ENCODE results near the gene IFT25. TPM values are rescaled to one million over a fixed set of nuclear protein-coding genes. Genes with fewer than 3 reads are reported as not detected.
A peak's percentile ranks its signal among the peaks of the same experiment; 100 is the strongest.

Gene IFT25
- total and polyA plus RNA-seq, 2 of the 13 experiments (the other 11 are each of a cell fraction or from before 2014, with no cell fraction given), result 19.7 to 48.0 TPM

DNA sequence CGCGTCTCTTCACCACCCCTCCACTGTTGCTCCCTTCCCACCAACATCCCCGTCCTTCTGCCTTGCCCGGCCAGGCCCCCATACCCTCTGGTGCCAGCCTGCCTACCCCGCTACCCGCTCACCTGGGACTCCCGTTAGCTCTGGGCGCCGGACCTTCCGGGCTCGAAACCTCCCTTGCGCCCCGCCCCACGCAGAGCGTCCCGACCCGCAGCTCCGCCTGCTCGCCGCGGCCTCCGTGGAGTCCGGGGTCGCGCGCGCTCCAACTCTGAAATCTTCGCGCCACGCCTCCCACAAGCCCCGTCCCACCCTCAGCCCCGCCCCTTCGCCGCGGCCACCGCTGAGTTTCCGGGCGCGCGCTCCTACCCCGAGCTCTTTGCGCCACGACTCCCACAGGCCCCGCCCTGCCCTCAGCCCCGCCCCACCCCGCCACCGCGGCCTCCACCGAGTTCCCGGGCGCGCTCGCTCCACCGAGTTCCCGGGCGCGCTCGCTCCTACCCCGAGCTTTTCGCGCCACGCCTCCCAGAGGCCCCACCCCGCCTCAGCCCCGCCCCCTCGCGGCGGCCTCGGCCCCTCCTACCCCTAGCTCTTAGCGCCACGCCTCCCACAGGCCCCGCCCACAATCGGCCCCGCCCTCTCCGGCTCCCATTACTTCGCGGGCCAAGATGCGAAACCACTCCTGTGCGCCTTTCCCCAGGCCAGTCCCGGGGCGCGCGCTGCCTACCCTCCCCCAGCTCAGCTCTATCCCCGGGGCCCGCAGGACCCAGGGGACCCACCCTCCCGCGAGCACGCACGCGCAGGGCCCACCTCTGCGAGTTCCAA lies at the start of gene IFT25 (continued):
- TF ChIP-seq, protein P1, sequence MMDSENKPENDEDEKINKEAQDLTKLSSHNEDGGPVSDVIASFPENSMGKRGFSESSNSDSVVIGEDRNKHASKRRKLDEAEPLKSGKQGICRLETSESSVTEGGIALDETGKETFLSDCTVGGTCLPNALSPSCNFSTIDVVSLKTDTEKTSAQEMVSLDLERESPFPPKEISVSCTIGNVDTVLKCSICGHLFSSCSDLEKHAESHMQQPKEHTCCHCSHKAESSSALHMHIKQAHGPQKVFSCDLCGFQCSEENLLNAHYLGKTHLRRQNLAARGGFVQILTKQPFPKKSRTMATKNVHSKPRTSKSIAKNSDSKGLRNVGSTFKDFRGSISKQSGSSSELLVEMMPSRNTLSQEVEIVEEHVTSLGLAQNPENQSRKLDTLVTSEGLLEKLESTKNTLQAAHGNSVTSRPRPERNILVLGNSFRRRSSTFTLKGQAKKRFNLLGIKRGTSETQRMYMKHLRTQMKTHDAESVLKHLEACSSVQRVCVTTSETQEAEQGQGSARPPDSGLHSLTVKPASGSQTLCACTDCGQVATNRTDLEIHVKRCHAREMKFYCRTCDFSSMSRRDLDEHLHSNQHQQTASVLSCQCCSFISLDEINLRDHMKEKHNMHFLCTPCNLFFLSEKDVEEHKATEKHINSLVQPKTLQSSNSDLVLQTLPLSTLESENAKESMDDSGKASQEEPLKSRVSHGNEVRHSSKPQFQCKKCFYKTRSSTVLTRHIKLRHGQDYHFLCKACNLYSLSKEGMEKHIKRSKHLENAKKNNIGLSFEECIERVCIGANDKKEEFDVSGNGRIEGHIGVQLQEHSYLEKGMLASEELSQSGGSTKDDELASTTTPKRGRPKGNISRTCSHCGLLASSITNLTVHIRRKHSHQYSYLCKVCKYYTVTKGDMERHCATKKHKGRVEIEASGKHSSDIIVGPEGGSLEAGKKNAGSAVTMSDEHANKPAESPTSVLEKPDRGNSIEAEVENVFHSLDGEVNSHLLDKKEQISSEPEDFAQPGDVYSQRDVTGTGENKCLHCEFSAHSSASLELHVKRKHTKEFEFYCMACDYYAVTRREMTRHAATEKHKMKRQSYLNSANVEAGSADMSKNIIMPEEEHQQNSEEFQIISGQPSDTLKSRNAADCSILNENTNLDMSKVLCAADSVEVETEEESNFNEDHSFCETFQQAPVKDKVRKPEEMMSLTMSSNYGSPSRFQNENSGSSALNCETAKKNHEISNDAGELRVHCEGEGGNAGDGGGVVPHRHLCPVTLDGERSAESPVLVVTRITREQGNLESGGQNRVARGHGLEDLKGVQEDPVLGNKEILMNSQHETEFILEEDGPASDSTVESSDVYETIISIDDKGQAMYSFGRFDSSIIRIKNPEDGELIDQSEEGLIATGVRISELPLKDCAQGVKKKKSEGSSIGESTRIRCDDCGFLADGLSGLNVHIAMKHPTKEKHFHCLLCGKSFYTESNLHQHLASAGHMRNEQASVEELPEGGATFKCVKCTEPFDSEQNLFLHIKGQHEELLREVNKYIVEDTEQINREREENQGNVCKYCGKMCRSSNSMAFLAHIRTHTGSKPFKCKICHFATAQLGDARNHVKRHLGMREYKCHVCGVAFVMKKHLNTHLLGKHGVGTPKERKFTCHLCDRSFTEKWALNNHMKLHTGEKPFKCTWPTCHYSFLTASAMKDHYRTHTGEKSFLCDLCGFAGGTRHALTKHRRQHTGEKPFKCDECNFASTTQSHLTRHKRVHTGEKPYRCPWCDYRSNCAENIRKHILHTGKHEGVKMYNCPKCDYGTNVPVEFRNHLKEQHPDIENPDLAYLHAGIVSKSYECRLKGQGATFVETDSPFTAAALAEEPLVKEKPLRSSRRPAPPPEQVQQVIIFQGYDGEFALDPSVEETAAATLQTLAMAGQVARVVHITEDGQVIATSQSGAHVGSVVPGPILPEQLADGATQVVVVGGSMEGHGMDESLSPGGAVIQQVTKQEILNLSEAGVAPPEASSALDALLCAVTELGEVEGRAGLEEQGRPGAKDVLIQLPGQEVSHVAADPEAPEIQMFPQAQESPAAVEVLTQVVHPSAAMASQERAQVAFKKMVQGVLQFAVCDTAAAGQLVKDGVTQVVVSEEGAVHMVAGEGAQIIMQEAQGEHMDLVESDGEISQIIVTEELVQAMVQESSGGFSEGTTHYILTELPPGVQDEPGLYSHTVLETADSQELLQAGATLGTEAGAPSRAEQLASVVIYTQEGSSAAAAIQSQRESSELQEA (CRISPR knock-in tag; IDR thresholded peaks at IDR 0.05; ENCODE audit: not compliant biosample characterization), result no peak
- TF ChIP-seq, protein P2, sequence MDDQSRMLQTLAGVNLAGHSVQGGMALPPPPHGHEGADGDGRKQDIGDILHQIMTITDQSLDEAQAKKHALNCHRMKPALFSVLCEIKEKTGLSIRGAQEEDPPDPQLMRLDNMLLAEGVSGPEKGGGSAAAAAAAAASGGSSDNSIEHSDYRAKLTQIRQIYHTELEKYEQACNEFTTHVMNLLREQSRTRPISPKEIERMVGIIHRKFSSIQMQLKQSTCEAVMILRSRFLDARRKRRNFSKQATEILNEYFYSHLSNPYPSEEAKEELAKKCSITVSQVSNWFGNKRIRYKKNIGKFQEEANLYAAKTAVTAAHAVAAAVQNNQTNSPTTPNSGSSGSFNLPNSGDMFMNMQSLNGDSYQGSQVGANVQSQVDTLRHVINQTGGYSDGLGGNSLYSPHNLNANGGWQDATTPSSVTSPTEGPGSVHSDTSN (CRISPR knock-in tag; IDR thresholded peaks at IDR 0.05; ENCODE audit: borderline replicate concordance), result no peak
- TF ChIP-seq, protein P3, sequence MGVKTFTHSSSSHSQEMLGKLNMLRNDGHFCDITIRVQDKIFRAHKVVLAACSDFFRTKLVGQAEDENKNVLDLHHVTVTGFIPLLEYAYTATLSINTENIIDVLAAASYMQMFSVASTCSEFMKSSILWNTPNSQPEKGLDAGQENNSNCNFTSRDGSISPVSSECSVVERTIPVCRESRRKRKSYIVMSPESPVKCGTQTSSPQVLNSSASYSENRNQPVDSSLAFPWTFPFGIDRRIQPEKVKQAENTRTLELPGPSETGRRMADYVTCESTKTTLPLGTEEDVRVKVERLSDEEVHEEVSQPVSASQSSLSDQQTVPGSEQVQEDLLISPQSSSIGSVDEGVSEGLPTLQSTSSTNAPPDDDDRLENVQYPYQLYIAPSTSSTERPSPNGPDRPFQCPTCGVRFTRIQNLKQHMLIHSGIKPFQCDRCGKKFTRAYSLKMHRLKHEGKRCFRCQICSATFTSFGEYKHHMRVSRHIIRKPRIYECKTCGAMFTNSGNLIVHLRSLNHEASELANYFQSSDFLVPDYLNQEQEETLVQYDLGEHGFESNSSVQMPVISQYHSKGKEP (CRISPR knock-in tag; IDR thresholded peaks at IDR 0.05), result peak; percentile 44
- TF ChIP-seq, protein P4, sequence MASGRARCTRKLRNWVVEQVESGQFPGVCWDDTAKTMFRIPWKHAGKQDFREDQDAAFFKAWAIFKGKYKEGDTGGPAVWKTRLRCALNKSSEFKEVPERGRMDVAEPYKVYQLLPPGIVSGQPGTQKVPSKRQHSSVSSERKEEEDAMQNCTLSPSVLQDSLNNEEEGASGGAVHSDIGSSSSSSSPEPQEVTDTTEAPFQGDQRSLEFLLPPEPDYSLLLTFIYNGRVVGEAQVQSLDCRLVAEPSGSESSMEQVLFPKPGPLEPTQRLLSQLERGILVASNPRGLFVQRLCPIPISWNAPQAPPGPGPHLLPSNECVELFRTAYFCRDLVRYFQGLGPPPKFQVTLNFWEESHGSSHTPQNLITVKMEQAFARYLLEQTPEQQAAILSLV (CRISPR knock-in tag; IDR thresholded peaks at IDR 0.05; ENCODE audit: borderline replicate concordance), result 0 out of 2 replicates have a peak, but pooled peaks have one; percentile 13
- TF ChIP-seq, protein P5, sequence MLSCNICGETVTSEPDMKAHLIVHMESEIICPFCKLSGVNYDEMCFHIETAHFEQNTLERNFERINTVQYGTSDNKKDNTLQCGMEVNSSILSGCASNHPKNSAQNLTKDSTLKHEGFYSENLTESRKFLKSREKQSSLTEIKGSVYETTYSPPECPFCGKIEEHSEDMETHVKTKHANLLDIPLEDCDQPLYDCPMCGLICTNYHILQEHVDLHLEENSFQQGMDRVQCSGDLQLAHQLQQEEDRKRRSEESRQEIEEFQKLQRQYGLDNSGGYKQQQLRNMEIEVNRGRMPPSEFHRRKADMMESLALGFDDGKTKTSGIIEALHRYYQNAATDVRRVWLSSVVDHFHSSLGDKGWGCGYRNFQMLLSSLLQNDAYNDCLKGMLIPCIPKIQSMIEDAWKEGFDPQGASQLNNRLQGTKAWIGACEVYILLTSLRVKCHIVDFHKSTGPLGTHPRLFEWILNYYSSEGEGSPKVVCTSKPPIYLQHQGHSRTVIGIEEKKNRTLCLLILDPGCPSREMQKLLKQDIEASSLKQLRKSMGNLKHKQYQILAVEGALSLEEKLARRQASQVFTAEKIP (CRISPR knock-in tag; IDR thresholded peaks at IDR 0.05; ENCODE audit: borderline replicate concordance), result no peak
- TF ChIP-seq ZNF703 (CRISPR knock-in tag; IDR thresholded peaks at IDR 0.05; ENCODE audit: borderline replicate concordance) (no peak), SRY (CRISPR knock-in tag; IDR thresholded peaks at IDR 0.05) (0 out of 2 replicates have a peak, but pooled peaks have one; percentile 21), ZNF75D (CRISPR knock-in tag; IDR thresholded peaks at IDR 0.05; ENCODE audit: borderline replicate concordance) (no peak), ZNF713 (CRISPR knock-in tag; IDR thresholded peaks at IDR 0.05) (no peak), ATF7-NPFF (CRISPR knock-in tag; IDR thresholded peaks at IDR 0.05; ENCODE audit: low read depth) (peak; percentile 77)
- TF ChIP-seq, protein P6, sequence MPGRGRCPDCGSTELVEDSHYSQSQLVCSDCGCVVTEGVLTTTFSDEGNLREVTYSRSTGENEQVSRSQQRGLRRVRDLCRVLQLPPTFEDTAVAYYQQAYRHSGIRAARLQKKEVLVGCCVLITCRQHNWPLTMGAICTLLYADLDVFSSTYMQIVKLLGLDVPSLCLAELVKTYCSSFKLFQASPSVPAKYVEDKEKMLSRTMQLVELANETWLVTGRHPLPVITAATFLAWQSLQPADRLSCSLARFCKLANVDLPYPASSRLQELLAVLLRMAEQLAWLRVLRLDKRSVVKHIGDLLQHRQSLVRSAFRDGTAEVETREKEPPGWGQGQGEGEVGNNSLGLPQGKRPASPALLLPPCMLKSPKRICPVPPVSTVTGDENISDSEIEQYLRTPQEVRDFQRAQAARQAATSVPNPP (CRISPR knock-in tag; IDR thresholded peaks at IDR 0.05), result no peak

Measured in HepG2 (cell line).